ENCODE data around the gene ZBTB24. TPM values are rescaled to one million over a fixed set of nuclear protein-coding genes. Genes with fewer than 3 reads are reported as not detected.
A peak's percentile ranks its signal among the peaks of the same experiment; 100 is the strongest.

Gene ZBTB24
- total and polyA plus RNA-seq, 2 of the 13 experiments (the other 11 are each of a cell fraction or from before 2014, with no cell fraction given): 1.5 to 6.2 TPM

DNA sequence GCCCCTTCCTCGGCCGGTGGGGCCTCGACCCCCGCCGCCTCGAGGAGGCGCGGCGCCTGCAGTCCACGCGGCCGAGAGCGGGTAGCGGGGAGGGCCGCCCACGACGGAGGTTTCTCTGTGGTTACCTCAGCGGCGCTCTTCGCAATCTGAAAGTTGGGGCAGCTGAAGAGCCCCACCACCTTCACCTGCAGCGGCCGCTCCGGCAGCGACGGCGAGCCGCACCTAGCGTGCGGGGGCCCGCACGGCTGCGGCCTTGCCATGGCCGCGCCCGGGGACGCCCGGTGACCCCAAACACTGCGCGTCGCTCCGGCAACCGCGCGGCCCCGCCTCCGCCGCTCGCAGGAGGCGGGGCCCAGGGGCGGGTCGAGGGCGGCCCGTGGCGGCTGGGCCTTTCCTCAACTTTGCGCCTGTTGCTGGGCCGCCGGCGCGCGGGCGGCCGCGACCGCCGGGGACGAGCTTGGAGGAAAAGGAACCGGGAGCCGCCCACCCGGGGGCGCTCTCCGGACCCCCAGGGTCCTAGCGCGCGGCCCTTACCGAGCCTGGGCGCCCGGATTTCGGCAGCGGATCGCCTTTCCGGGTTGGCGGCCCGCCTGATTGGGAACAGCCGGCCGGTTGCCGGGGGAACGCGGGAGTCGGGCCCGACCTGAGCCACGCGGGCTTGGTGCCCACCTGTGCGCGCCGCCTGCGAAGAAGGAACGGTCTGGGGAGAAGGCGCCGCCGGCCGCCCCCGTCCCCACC, 42.5 kb downstream of the ZBTB24 start, which contains the start of the genes PPIL6 and SMPD2 (continued):
- TF ChIP-seq, protein P1, sequence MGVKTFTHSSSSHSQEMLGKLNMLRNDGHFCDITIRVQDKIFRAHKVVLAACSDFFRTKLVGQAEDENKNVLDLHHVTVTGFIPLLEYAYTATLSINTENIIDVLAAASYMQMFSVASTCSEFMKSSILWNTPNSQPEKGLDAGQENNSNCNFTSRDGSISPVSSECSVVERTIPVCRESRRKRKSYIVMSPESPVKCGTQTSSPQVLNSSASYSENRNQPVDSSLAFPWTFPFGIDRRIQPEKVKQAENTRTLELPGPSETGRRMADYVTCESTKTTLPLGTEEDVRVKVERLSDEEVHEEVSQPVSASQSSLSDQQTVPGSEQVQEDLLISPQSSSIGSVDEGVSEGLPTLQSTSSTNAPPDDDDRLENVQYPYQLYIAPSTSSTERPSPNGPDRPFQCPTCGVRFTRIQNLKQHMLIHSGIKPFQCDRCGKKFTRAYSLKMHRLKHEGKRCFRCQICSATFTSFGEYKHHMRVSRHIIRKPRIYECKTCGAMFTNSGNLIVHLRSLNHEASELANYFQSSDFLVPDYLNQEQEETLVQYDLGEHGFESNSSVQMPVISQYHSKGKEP (CRISPR knock-in tag; IDR thresholded peaks at IDR 0.05): 0 out of 2 replicates have a peak, but pooled peaks have one; percentile 58
- TF ChIP-seq ZFX (CRISPR knock-in tag; IDR thresholded peaks at IDR 0.05; ENCODE audit: low read depth) (peak; percentile 77), NFIB (CRISPR knock-in tag; IDR thresholded peaks at IDR 0.05; ENCODE audit: borderline replicate concordance) (no peak), PLRG1 (conservative IDR thresholded peaks at IDR 0.05) (no peak), ZNF329 (CRISPR knock-in tag; IDR thresholded peaks at IDR 0.05; ENCODE audit: low read depth) (no peak), AKAP8 (CRISPR knock-in tag; IDR thresholded peaks at IDR 0.05) (peak; percentile 14; the same call in 1 of the 2 replicates), ZSCAN21 (CRISPR knock-in tag; IDR thresholded peaks at IDR 0.05; ENCODE audit: borderline replicate concordance) (peak; percentile 70), HOXA9 (CRISPR knock-in tag; IDR thresholded peaks at IDR 0.05; ENCODE audit: borderline replicate concordance) (peak; percentile 56; the same call in 1 of the 2 replicates), HDAC1 (CRISPR knock-in tag; IDR thresholded peaks at IDR 0.05) (no peak), MAFF (IDR thresholded peaks at IDR 0.05; ENCODE audit: low read depth, low read length) (no peak), ZNF83 (CRISPR knock-in tag; IDR thresholded peaks at IDR 0.05; ENCODE audit: borderline replicate concordance) (peak; percentile 26; the same call in 1 of the 2 replicates), NFYB (CRISPR knock-in tag; IDR thresholded peaks at IDR 0.05) (no peak), RORA (CRISPR knock-in tag; IDR thresholded peaks at IDR 0.05) (no peak), NFRKB (IDR thresholded peaks at IDR 0.05) (no peak), TBL1XR1 (IDR thresholded peaks at IDR 0.05; ENCODE audit: borderline replicate concordance, low read length, partially characterized antibody) (no peak), ZNF652 (CRISPR knock-in tag; IDR thresholded peaks at IDR 0.05; ENCODE audit: borderline replicate concordance, low read depth) (no peak), ZNF20 (CRISPR knock-in tag; IDR thresholded peaks at IDR 0.05) (0 out of 2 replicates have a peak, but pooled peaks have one; percentile 65), ZSCAN9 (CRISPR knock-in tag; IDR thresholded peaks at IDR 0.05; ENCODE audit: borderline replicate concordance) (0 out of 2 replicates have a peak, but pooled peaks have one; percentile 5), ZBTB20 (CRISPR knock-in tag; IDR thresholded peaks at IDR 0.05; ENCODE audit: borderline replicate concordance, low read depth) (no peak), YEATS2 (CRISPR knock-in tag; IDR thresholded peaks at IDR 0.05; ENCODE audit: borderline replicate concordance) (no peak), KDM4B (CRISPR knock-in tag; IDR thresholded peaks at IDR 0.05) (0 out of 2 replicates have a peak, but pooled peaks have one; percentile 19), ZNF335 (CRISPR knock-in tag; IDR thresholded peaks at IDR 0.05) (no peak)
- TF ChIP-seq, protein P2, sequence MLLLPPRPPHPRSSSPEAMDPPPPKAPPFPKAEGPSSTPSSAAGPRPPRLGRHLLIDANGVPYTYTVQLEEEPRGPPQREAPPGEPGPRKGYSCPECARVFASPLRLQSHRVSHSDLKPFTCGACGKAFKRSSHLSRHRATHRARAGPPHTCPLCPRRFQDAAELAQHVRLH (CRISPR knock-in tag; IDR thresholded peaks at IDR 0.05; ENCODE audit: borderline replicate concordance, low read depth): 0 out of 2 replicates have a peak, but pooled peaks have one; percentile 29
- TF ChIP-seq, protein P3, sequence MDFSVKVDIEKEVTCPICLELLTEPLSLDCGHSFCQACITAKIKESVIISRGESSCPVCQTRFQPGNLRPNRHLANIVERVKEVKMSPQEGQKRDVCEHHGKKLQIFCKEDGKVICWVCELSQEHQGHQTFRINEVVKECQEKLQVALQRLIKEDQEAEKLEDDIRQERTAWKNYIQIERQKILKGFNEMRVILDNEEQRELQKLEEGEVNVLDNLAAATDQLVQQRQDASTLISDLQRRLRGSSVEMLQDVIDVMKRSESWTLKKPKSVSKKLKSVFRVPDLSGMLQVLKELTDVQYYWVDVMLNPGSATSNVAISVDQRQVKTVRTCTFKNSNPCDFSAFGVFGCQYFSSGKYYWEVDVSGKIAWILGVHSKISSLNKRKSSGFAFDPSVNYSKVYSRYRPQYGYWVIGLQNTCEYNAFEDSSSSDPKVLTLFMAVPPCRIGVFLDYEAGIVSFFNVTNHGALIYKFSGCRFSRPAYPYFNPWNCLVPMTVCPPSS (IDR thresholded peaks at IDR 0.05): no peak
- TF ChIP-seq, protein P4, sequence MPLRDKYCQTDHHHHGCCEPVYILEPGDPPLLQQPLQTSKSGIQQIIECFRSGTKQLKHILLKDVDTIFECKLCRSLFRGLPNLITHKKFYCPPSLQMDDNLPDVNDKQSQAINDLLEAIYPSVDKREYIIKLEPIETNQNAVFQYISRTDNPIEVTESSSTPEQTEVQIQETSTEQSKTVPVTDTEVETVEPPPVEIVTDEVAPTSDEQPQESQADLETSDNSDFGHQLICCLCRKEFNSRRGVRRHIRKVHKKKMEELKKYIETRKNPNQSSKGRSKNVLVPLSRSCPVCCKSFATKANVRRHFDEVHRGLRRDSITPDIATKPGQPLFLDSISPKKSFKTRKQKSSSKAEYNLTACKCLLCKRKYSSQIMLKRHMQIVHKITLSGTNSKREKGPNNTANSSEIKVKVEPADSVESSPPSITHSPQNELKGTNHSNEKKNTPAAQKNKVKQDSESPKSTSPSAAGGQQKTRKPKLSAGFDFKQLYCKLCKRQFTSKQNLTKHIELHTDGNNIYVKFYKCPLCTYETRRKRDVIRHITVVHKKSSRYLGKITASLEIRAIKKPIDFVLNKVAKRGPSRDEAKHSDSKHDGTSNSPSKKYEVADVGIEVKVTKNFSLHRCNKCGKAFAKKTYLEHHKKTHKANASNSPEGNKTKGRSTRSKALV (CRISPR knock-in tag; IDR thresholded peaks at IDR 0.05): no peak
